ENCODE results near the gene CLASRP.

GRCh38 chr19:45101806-45102205, 63.0 kb downstream of the CLASRP start:
- TF ChIP-seq CTCF (conservative IDR thresholded peaks at IDR 0.05 in 1 of 2, IDR thresholded peaks at IDR 0.05 in 1 of 2; ENCODE audit: low read depth in 1 of 2, low read length in 2 of 2) (no peak), EZH2 (IDR thresholded peaks at IDR 0.05; ENCODE audit: low read length, missing control alignments) (no peak)
